Neural progenitor cell (in vitro differentiated cells): Measurements from ENCODE around the gene PRKAG2. TPM values are rescaled to one million over a fixed set of nuclear protein-coding genes. Genes with fewer than 3 reads are reported as not detected.

Source experiments
- DNase-seq: peaks from one replicate; pipeline ENCODE4 v3.0.0-alpha.2; 2016; ENCODE audit warnings: low spot score
- H2AFZ ChIP-seq: fragments of 200-600 bp; sonication (generic); replicated peaks from 2 replicates; pipeline ENCODE4 v1.6.1; 2016; ENCODE audit warnings: antibody characterized with exemption
- H3F3A ChIP-seq: fragments of 200-600 bp; sonication (generic); 2 replicates; pipeline ENCODE4 v1.6.1; 2016; ENCODE audit warnings: antibody characterized with exemption, low read depth
- H3K27ac ChIP-seq: fragments of 200-600 bp; sonication (generic); 2 replicates; pipeline ENCODE4 v1.5.1; 2016; ENCODE audit warnings: mild to moderate bottlenecking
- H3K27me3 ChIP-seq: fragments of 200-600 bp; sonication (generic); 2 replicates; pipeline ENCODE4 v1.6.1; 2016; ENCODE audit warnings: mild to moderate bottlenecking, moderate library complexity
- H3K36me3 ChIP-seq: fragments of 200-600 bp; sonication (generic); 2 replicates; pipeline ENCODE4 v1.5.1; 2016
- H3K4me1 ChIP-seq: fragments of 200-600 bp; sonication (generic); 2 replicates; pipeline ENCODE4 v1.6.1; 2016; ENCODE audit warnings: mixed run types
- H3K4me2 ChIP-seq: fragments of 200-600 bp; sonication (generic); 2 replicates; pipeline ENCODE4 v1.6.1; 2016
- H3K4me3 ChIP-seq: fragments of 200-600 bp; sonication (generic); 2 replicates; pipeline ENCODE4 v1.5.1; 2016
- H3K79me2 ChIP-seq: fragments of 200-600 bp; sonication (generic); 2 replicates; pipeline ENCODE4 v1.6.1; 2016; ENCODE audit warnings: low read depth
- H3K9ac ChIP-seq: fragments of 200-600 bp; sonication (generic); 2 replicates; pipeline ENCODE4 v1.6.1; 2016
- H3K9me3 ChIP-seq: fragments of 200-600 bp; sonication (generic); 2 replicates; pipeline ENCODE4 v1.5.1; 2016; ENCODE audit warnings: low read depth
- H4K20me1 ChIP-seq: fragments of 200-600 bp; sonication (generic); 2 replicates; pipeline ENCODE4 v1.6.1; 2016; ENCODE audit warnings: low read depth
- H3K27ac Mint-ChIP-seq: 3 replicates; pipeline ENCODE4 v1.8.0; 2021; ENCODE audit warnings: mixed read lengths
- H3K27me3 Mint-ChIP-seq: 2 replicates; pipeline ENCODE4 v1.8.0; 2022; ENCODE audit warnings: low read depth, mild to moderate bottlenecking, inconsistent platforms, moderate library complexity, mixed read lengths; ENCODE audit not compliant: insufficient read depth
- H3K36me3 Mint-ChIP-seq: 3 replicates; pipeline ENCODE4 v1.8.0; 2021; ENCODE audit warnings: mixed read lengths
- H3K4me1 Mint-ChIP-seq: 3 replicates; pipeline ENCODE4 v1.8.0; 2021; ENCODE audit warnings: mixed read lengths
- H3K4me3 Mint-ChIP-seq: 3 replicates; pipeline ENCODE4 v1.8.0; 2021; ENCODE audit warnings: mild to moderate bottlenecking, moderate library complexity, mixed read lengths
- H3K9me3 Mint-ChIP-seq: 3 replicates; pipeline ENCODE4 v1.8.0; 2020; ENCODE audit warnings: mixed read lengths
- EZH2 ChIP-seq: fragments of 200-600 bp; sonication (generic); IDR thresholded peaks from 2 replicates; pipeline ENCODE4 v1.6.1; 2017; ENCODE audit warnings: antibody characterized with exemption, mild to moderate bottlenecking, moderate library complexity
- EZH2phosphoT487 ChIP-seq: fragments of 200-600 bp; sonication (generic); IDR thresholded peaks from 2 replicates; pipeline ENCODE4 v1.6.1; 2017; ENCODE audit warnings: antibody characterized with exemption
- total RNA-seq: library from RNA; depleted of rRNA; stranded (reverse); fragments of >200 nt; gene quantifications from 2 replicates; pipeline ENCODE4 v1.2.3, GENCODE V29; 2015; ENCODE audit warnings: low replicate concordance
- TF ChIP-seq, protein P1 (sequence below): fragments of 200-600 bp; sonication (generic); IDR thresholded peaks from 2 replicates; pipeline ENCODE4 v1.5.1; 2017; ENCODE audit warnings: antibody characterized with exemption, mild to moderate bottlenecking

The PRKAG2 gene
- total RNA-seq, 1 donor from 2014 or later: 11.4 TPM

DNA sequence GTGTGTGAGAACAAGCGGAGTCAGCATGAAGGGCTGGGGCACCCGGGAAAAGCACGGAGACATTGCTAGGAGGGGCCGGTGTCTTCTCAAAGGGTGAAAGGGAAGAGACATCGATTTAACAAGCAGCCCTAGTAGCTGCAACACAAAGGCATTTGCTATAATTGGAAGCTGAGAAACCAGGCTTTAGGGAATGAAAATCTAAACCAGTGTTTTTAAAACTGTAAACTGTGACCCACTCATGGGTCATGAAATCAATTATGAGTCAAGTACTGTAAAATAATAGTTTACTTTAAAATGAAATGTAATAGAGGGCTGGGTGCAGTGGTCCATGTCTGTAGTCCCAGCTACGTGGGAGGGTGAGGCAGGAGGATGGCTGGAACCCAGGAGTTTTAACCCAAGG lies 228.5 kb downstream of the PRKAG2 start:
- Histone ChIP-seq H3K4me2 (no peak overlapping the region), H3K9me3 (no peaks in the 10 kb centered on the region), H3K79me2 (no peaks in the 10 kb centered on the region), H2AFZ (no peak overlapping the region), H3K36me3 (no peaks in the 10 kb centered on the region), H4K20me1 (no peaks in the 10 kb centered on the region), H3K4me3 (no peak overlapping the region), H3K9ac (no peak overlapping the region), H3K27me3 (no peaks in the 10 kb centered on the region), H3K27ac (no peak overlapping the region), H3K4me1 (no peaks in the 10 kb centered on the region), H3F3A (no peaks in the 10 kb centered on the region)
- DNase-seq: no peak
- Mint-ChIP-seq H3K4me3 (no peak overlapping the region), H3K27me3 (no peaks in the 10 kb centered on the region), H3K9me3 (no peaks in the 10 kb centered on the region), H3K36me3 (no peaks in the 10 kb centered on the region), H3K27ac (no peak overlapping the region), H3K4me1 (no peaks in the 10 kb centered on the region)
- TF ChIP-seq EZH2 (no peak), EZH2phosphoT487 (no peak)
- TF ChIP-seq, protein P1, sequence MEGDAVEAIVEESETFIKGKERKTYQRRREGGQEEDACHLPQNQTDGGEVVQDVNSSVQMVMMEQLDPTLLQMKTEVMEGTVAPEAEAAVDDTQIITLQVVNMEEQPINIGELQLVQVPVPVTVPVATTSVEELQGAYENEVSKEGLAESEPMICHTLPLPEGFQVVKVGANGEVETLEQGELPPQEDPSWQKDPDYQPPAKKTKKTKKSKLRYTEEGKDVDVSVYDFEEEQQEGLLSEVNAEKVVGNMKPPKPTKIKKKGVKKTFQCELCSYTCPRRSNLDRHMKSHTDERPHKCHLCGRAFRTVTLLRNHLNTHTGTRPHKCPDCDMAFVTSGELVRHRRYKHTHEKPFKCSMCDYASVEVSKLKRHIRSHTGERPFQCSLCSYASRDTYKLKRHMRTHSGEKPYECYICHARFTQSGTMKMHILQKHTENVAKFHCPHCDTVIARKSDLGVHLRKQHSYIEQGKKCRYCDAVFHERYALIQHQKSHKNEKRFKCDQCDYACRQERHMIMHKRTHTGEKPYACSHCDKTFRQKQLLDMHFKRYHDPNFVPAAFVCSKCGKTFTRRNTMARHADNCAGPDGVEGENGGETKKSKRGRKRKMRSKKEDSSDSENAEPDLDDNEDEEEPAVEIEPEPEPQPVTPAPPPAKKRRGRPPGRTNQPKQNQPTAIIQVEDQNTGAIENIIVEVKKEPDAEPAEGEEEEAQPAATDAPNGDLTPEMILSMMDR: no peak

- Histone ChIP-seq H3K27ac (no peak overlapping the region), H4K20me1 (no peaks in the 10 kb centered on the region), H3K79me2 (no peaks in the 10 kb centered on the region), H2AFZ (no peak overlapping the region), H3K4me1 (no peaks in the 10 kb centered on the region), H3F3A (no peaks in the 10 kb centered on the region), H3K27me3 (no peaks in the 10 kb centered on the region), H3K4me2 (no peak overlapping the region), H3K9ac (no peak overlapping the region), H3K4me3 (no peak overlapping the region), H3K9me3 (no peaks in the 10 kb centered on the region), H3K36me3 (no peaks in the 10 kb centered on the region)
- Mint-ChIP-seq H3K4me1 (no peaks in the 10 kb centered on the region), H3K9me3 (no peaks in the 10 kb centered on the region), H3K27ac (no peak overlapping the region), H3K4me3 (no peak overlapping the region), H3K36me3 (no peaks in the 10 kb centered on the region), H3K27me3 (no peaks in the 10 kb centered on the region)
- no peak for DNase-seq
- TF ChIP-seq EZH2 (no peak), EZH2phosphoT487 (no peak)
- TF ChIP-seq, protein P1: no peak
These were observed 229.0 kb downstream of the PRKAG2 start for GRCh38 chr7:151647874-151648273.

DNA sequence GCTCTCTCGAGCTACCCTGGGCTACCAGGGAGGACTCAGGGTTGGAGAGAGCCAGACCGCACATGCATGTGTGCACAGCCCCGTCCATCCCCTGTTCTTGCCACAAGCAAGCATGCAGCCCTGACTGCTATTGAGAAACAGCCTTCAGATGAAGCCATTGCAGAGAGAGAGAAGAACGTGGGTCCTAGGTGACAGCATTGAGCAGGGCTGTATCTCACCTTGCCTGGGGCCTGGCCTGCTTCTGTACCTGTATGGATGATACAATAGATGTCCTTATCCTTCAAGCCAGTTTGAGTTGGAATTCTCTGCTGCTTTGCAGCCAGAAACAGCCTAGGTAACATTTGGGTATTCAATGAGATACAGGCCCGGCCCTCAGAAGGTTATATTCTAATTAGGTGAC lies 229.9 kb downstream of the PRKAG2 start:
- Histone ChIP-seq H3K9me3 (no peaks in the 10 kb centered on the region), H3F3A (no peaks in the 10 kb centered on the region), H3K79me2 (no peaks in the 10 kb centered on the region), H3K4me3 (no peak overlapping the region), H3K27me3 (no peaks in the 10 kb centered on the region), H3K9ac (no peak overlapping the region), H3K36me3 (no peaks in the 10 kb centered on the region), H2AFZ (no peak overlapping the region), H3K4me2 (no peak overlapping the region), H4K20me1 (no peaks in the 10 kb centered on the region), H3K4me1 (no peaks in the 10 kb centered on the region), H3K27ac (no peak overlapping the region)
- no peaks in the 10 kb centered on the region for H3K27me3 Mint-ChIP-seq
- no peaks in the 10 kb centered on the region for H3K4me1 Mint-ChIP-seq
- H3K9me3 Mint-ChIP-seq: no peaks in the 10 kb centered on the region
- no peak for TF ChIP-seq EZH2
- no peak for TF ChIP-seq EZH2phosphoT487
- TF ChIP-seq, protein P1: no peak
- no peaks in the 10 kb centered on the region for H3K36me3 Mint-ChIP-seq
- no peak for DNase-seq
- H3K4me3 Mint-ChIP-seq: no peak overlapping the region
- H3K27ac Mint-ChIP-seq: no peak overlapping the region
